HG02798 (cell line): ENCODE results near the gene PLA2R1.

Source experiments
- ATAC-seq: cut with Tn5 transposase; IDR thresholded peaks from one replicate; pipeline ENCODE4 v1.9.1; 2021; ENCODE audit warnings: mild to moderate bottlenecking; ENCODE audit not compliant: unreplicated experiment, poor library complexity

The PLA2R1 gene

DNA sequence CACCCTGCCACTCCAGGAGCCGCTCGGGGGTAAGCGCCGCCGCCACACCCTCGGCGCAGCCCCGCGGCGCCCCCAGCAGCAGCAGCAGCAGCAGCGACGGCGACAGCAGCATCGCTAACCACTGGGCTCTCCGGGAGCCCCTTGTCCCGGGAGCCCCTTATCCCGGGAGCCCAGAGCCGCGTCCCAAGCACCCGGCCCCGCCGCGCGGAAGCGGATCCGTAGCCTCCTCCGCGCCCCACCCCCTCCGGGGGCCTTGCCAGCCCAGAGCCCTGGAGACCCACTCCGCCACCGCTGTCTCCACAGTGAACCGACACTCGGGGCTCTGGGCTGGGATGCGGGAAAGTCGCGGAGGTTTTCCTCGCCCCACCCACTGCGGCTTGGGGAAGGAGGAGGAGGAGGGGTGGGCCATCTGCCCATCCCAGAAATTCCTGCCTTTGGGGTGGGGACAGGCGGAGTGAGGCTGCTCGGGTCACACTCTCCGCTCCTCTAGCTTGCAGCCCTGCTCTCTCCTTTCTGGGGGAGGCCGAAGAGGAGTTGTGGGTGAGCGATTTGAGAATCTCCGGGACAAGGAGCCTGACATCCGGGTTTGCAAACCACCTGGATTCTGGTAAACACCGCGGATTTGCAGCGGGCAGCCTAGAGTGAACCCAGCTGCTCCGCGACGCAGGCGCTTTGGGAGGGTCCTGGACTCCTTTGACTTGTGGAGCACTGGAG, at the start of gene PLA2R1:
Gene PLA2R1, minus strand, starts transcription at position 324 of the 714 bp plus-strand sequence. Its CDS starts 212 bp downstream, at position 112.
- no peak for ATAC-seq

DNA sequence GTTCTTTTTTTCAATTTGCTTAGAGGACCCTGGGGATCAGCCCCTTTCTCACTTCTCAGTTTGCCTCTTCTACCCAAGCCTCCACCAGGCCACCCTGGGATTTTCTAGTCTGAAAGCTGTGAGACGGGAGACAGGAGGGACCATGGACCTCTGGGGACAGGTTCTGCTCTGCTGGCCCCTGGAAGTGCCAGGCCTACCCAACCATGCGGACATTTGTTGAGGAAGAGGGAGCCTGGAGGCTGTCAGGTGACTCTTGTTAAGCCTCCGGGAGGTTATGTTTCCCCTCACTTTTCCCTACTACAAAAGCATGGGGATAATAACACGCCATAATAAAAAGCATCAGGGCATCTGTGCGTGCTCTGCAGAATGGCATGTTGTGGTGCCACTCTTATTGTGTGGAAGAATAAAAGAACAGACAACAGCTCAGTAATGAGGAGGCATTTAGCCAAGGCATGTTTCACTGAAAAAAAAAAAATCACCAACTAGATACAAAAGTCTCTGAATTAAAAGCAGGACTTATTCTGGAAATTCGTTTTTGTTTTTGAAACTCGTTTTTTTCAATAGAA, 48.3 kb upstream of the PLA2R1 start:
- no peak for ATAC-seq

DNA sequence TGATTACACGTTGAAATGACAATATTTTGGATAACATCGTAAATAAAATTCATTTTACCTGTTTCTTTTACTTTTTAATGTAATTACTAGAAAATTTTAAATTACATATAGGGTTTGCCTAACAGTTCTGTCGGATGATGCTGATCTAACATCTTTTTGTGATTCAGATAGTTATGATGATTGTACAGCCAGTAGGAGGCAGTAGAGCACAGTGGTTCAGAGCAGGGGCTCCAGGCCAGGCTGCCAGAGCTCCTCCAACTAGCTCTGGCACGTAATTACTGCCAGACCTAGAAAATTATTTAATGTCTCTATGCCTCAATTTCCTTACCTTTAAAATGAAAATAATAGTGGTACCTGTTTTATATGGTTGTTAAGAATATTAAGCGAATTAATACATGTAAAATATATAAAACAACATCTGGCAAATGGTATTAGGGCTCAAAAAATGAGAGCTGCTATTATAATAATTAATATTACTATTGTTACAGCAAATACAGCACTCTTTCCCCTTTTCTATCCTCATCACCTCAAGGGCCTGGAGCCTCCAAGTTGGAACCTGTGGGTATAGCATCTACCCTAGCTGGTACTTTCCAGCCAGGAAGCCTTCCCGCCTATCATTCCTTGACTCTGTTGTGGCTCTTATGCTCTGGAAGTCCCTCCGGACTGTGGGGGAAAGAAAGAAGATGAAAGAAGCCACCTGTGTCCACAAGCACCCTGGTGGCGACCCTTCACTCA, 47.7 kb upstream of the PLA2R1 start:
- ATAC-seq, result peak; percentile 83

DNA sequence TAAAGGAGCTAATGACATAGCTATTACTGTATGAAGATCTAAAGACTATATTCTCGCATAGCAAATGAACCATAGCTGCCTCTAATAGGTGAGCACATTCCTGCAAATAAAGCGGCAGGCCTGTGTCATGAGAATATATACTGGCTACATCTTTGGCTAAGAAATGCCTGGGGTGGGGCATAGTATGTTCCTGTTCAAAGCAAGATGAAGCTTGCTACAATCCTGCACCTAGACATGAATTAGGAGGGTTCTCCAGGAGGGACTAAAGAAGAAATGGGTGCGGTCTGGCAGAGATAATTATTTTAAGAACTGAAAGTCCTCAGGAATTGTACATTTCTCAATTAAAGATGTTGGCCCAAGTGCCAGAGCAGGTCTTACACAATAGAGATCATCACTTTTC, 46.8 kb upstream of the PLA2R1 start:
- ATAC-seq, result no peak

DNA sequence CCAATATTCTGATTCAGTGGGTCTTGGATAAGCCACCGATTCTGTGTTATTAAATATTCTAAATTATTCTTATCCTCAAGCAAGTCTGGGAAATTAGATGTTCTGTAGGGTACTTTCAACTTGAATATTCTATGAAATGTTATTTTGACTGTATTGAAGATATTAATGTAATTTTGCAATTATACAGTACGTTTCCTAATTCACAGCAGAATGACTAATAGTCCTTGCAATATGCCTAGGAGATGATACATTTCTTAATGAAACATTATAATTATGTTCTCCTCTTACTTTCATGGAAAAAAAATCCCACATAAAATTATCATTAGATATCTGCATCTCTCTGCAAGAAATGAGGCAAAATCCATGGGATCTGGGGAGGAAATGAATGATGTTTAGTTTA, 46.2 kb upstream of the PLA2R1 start:
- no peak for ATAC-seq

DNA sequence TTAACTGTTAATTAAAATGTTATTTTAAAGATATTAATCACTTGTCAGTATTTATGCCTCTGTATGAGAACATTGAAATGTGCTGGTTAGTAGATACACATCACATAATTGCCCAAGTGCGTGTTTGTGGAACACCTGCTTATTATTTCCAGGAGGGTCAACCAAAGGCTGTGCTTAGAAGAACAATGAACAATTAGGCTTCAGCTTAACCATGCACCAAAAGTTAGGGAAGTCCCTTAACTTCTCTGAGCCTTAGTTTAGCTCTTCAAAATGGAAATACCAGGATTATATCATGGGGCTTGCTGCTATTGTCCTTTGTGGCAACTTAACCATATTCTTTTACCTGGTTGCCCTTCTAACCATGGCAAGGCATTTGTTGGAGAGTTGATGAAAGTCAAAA, 43.0 kb upstream of the PLA2R1 start:
- ATAC-seq, result no peak

DNA sequence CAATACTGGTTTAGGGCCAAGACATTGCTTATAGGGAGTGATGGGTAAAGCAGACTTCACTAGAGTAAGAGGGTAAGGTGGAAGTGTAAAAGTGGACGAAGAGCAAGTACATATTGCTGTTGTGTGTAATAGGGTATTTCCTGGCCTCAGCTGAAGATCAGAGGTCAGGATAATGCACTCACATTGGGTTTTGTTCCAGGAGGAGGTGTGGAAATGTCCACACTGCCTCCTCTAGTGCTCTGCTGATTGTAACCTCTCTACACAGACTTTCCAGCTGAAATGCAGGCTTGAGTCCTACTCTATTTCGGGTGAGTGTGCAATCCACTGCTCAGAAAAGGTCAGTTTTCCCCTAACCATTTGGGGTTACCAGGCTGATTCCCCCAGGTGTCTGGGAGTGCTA, 41.7 kb upstream of the PLA2R1 start:
- ATAC-seq, result no peak

DNA sequence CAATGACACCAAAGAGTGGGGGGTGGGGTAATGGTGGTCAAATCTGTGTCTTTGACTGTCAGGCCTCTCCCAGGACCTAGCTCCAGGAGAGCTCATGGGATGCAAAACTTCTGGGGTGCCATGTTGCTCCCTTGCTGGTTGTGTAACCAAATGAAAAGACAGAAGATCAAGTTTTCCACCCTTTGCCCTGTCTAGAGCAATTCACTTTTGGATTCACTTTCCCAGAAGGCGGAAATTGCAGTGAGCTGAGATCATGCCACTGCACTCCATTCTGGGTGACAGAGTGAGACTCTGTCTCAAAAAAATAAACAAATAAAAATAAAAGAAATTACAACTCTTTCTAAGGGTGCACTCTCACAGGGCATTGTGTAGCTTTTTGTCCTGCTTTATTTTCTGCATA, 34.9 kb upstream of the PLA2R1 start:
- no peak for ATAC-seq

DNA sequence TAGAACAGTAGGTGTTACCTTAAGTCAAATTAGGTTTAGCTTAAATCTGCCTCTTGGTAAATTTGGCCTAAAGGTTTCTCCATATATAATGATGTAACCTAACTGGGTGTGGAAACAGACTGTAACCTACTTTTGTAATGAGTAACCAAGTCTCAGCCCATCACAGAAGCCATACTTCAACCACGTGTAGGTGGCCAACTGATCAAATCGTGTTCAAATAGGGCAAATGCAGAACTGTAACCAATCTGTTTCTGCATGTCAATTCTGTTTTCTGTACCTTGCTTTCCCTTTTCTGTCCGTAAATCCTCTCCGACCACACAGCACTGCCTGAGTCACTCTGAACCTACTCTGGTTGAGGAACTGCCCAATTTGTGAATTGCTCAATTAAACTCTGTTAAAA, 34.0 kb upstream of the PLA2R1 start:
- ATAC-seq, result no peak

DNA sequence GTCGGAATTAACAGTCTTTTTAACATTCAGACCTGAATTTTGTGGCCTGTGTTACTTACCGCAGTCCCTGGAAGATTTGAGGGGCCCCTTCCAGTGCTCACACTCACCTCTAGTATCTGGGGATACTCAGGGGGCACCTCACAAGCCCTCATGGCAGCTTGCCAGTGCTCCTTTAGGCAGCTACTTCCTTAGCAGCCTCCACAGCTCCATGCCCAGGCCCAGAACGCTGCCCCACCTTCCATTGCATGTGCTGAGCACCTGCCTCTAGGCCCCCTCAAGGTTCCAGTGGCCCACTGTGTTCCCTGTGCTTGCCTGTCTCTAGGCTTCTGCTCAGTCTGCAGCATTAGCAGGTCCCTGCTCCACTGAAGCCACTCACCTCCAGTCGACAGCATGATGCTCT, 30.0 kb upstream of the PLA2R1 start:
- no peak for ATAC-seq

DNA sequence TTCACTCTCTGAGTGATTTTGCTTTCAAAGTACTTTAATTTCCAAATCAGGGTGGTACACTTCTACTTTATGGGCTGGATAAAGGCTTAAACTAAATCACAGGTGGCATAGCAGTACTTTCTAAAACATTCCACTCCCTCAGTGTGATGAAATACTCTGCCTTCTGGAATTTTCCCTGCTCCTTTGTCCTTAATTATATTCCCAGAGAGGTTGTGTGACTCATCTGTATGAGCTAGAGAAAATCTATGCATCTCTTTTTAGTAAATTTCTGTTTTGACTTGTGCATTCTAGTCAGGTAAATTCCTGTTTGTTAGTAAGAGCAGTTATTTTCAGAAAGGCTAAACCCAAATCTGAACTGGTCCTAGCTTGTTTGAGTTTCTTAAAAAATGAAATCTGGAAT, 29.0 kb upstream of the PLA2R1 start:
- no peak for ATAC-seq

DNA sequence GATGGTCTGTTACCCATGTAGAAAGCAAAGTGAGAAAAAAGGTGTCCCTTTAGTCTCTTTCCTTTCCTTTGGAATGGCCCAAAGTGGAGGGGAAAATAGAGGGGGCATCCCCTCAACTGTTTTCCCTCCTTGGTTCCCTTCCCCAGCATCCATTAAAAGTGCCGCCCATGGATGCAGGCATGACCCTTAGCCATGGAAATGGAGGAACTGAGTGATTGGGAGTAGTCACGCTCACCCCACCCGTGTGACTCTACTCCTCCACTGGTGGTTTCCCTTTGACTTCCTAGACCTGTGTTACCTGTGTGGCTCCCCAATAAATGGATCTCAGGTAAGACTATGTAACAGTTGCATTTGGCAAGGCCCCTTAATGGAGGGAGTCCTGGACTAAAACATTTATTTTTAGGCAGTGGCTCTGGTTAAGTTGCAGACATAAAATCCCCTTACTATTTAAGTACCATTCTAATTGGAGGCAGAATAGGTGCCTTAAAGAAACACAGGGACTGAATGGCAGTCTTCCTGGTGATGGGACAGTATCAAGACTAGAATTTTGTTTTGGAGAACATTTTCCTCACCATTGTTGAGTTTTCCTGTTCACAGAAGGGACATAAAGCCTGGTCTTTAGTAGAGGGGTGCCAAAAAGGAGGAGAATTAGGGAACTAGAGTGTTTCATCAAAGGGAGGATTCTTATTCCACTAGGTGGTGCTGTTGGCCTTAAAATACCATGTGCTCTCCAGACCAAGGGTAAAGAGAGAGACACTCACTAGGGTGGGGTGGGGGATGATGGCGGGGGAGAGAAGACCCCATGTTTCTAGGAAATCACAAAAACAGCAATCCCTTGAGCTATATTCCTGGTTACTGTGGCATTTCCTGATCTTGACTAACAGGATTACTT, 25.7 kb upstream of the PLA2R1 start:
- peak; percentile 47 for ATAC-seq

DNA sequence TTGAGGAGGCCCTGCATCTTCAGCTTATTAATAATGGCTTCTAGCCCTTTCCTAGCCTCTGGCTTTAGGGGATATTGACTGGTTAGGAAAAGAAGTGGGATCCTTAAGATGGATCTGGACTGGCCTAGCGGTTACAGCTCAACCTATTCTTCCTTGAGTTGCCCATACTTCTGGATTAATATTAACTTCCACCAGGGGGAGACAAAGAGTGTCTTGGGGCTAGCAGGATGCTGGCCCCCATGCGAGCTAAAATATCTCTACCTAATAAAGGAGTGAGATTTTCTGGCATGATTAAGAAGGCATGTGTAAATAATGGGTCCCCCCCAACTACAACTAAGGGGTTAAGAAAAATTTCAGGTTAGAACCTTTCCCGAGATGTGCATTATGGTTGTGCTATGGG, 23.2 kb upstream of the PLA2R1 start:
- ATAC-seq, result no peak

DNA sequence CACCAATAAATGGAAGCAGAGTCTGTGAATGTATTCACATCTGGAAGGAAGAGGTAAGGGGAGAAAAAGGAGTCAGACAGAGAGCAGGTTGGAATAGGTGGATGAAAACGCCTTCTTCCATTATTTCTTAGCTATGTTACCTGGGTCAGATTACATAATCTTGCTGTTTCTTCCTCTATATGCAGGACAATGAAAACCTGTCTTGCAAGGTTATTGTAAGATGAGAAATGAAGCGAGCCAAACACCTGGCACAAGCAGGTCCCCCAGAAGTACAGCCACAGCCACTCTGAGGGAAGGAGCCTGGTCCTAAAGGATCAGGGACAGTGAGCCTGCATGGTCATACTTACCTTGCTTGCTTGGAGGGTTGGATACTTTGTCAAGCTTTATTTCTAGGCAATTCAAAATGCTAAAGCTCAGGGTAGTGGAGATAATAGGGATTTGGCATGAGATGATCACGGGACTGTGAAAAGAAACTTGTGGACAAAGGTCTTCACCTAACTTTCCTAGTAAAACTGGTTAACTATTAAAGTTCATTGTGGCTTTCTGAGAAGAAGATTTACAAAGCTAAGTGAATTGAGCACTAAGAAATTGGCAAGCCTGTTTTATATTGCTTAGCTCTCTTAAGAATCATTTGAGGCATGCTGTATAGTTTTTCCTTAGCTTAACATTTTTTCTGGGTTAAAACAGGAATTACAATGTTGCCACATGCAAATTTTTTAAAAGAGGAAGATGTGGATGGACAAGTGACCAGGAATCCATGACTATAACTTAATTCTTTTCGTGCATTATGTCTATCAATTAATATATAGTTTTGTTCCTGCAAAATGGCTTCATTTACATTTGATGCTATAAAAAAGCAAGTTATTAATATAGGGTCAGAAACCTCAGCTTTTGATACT, 15.7 kb upstream of the PLA2R1 start:
- ATAC-seq, result no peak

DNA sequence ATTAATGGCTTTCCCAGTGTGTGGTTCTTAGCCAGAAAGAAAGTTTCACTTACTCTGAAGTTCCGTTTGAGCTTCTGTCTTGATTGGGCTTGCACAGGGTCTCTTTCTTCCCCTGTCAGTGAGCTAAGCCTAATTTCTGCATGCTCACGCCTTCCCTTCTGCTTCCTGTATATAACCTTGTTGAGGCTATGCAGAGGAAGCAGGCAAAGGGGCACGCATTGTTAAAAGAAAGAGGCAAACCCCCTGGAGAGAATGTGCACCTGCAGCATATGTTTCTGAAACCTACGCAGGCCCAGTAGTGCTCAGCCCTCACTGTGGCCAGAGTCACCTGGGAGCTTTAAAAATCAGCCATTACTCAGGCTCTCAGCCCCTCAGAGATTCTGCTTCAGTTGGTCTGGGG, 14.5 kb upstream of the PLA2R1 start:
- no peak for ATAC-seq

DNA sequence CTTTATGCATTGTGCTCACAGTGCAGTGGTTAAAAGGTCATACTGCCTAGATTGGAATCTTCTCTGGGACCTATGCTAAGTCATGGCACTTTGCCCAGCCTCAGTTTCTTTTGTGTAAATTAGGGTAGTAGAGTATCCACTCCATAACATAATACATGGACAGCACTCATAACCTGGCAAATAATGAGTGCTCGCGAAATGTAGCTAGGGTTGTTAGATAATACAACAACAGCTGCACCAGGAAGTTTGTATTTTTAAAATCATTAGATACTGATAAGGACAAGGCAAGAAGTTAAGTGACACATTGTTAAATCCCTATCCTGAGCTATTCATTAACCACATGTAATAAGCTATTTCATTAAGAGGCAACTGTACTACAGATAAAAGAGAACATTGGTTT, 13.8 kb upstream of the PLA2R1 start:
- ATAC-seq, result no peak

DNA sequence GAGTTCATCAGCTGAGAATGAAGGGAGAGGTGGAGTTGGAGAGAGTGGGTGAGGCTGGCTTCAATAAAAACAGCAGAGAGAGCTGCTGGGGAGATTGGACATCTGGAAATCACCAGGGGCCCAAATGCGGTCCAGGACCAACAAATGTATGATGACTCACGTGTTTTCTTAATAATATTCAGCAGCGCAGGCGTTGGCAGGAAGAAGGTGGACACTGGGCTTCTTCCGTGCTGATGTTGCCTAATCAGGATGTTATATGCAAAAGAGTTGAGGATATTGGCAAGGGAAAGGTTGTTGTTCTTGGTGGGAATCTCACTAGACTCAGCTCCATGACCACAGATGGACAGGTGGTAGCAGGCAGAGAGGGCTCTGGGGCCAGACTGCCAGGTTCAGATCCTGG, 12.8 kb upstream of the PLA2R1 start:
- no peak for ATAC-seq

DNA sequence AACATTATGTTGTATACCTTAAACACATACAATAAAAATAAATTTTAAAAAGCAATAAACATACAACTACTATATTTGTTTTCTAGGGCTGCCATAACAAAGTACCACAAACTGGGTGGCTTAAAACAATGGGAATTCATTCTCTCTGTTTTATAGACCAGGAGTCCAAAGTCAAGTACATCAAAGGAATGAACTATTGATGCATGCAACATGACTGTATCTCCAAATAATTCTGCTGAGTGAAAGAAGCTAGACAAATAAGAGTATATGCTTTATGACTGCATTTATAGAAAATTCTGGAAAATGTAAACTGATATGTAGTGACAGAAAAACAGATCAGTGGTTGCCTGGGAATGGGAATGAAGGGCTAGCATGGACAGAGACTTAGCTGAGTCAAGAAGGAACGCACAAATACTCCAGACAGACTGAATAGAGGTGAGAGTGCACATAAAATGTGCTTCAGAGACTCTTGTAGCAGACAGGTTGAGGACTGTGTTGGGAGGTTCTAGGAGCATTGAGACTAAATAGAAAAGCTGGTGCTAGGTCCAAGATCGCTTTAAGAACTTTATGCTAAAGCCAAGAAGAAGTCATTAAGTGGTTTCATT, 11.0 kb upstream of the PLA2R1 start:
- ATAC-seq, result no peak

DNA sequence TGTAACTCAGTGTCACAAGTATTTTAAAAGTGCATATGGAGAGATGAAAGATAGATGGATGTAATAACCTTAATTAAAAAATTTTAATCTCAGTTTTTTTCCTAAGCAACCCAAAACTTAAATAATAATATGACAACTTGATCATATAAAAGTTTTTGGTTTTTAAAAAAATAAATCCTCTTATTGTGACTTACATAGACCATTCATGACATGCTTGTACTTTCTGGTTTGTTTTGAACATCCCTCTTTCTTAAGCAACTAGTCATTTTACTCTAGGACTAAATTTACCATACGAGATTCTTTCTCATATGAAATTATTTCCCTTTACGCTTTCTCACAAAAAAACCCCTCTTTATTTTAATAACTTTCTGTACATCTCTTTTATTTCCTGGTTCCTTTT, 6.5 kb upstream of the PLA2R1 start:
- ATAC-seq, result no peak
